Dedifferentiated amniotic fluid mesenchymal stem cell (primary cell): ENCODE results near the gene KANK2.
"Not testable (repeated sequence)": the region's sequence is repeated elsewhere in the genome, so short reads cannot be mapped to it uniquely, and the experiment has no call there.

ENCODE experiments used
- DNase-seq: peaks from one replicate; pipeline ENCODE4 v3.0.0-alpha.2; 2016; ENCODE audit errors: extremely low spot score

Gene KANK2

GRCh38 chr19:11172576-11172975, 24.8 kb downstream of the KANK2 start:
- no peak for DNase-seq

GRCh38 chr19:11171144-11171543, 26.2 kb downstream of the KANK2 start:
- DNase-seq, result no peak

GRCh38 chr19:11169896-11170678, 27.3 kb downstream of the KANK2 start:
- no peak for DNase-seq

GRCh38 chr19:11168568-11168967, 28.8 kb downstream of the KANK2 start:
- DNase-seq, result peak; percentile 85

GRCh38 chr19:11166281-11167142, 30.8 kb downstream of the KANK2 start:
- peak; percentile 50 for DNase-seq

- no peak for DNase-seq
Measured at GRCh38 chr19:11165486-11166030, 31.8 kb downstream of the KANK2 start.

GRCh38 chr19:11164879-11165406, 32.4 kb downstream of the KANK2 start:
- DNase-seq, result peak; percentile 43

- DNase-seq, result no peak
Measured at GRCh38 chr19:11164296-11164695, 33.0 kb downstream of the KANK2 start.

- DNase-seq, result not testable (repeated sequence)
Measured at GRCh38 chr19:11160440-11160768, 36.9 kb downstream of the KANK2 start.

GRCh38 chr19:11159598-11160439, 37.5 kb downstream of the KANK2 start:
- no peak for DNase-seq

- peak; percentile 98 for DNase-seq
Measured at GRCh38 chr19:11155373-11156120, 41.8 kb downstream of the KANK2 start, which contains the start of gene SPC24. Gene SPC24 (minus strand): TSS chr19:11155782. CDS start chr19:11155776, 6 bp downstream.

GRCh38 chr19:11154683-11155047, 42.7 kb downstream of the KANK2 start:
- no peak for DNase-seq

GRCh38 chr19:11152318-11153062, 44.9 kb downstream of the KANK2 start:
- DNase-seq, result no peak

GRCh38 chr19:11151181-11151580, 46.2 kb downstream of the KANK2 start:
- no peak for DNase-seq

- no peak for DNase-seq
Measured at GRCh38 chr19:11148001-11148400, 49.3 kb downstream of the KANK2 start.

GRCh38 chr19:11145536-11145924, 51.8 kb downstream of the KANK2 start:
- DNase-seq, result no peak

GRCh38 chr19:11142528-11143171, 54.7 kb downstream of the KANK2 start:
- peak; percentile 90 for DNase-seq

GRCh38 chr19:11141937-11142527, 55.3 kb downstream of the KANK2 start:
- DNase-seq, result no peak

GRCh38 chr19:11140896-11141295, 56.4 kb downstream of the KANK2 start:
- no peak for DNase-seq
